GM04504 (cell line): ENCODE measurements around the gene YIF1B.

Experiments used
- DNase-seq: peaks from one replicate; pipeline ENCODE4 v3.0.0-alpha.2; 2012; ENCODE audit warnings: low read depth

YIF1B gene

DNA sequence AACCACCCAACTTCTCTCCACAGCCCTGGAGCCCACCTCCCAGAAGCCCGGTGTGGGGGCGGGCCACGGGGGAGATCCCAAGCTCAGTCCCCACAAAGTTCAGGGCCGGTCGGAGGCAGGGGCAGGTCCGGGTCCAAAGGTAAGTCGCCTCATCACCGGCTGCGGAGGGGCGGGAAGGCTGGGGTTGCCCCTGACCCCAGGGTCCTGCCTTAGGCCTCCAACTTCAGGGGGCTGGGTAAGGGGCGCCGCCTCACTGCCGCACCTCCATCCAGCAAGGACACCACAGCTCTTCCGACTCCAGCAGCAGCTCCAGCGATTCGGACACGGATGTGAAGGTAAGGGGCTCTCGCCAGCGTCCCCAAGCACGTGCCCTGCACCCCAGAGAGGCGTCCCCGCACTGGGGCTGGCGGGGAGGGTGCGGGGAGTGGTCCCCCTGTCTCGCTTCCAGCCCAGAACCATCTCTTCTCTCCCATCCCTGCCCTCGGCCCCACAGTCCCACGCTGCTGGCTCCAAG lies 11.3 kb downstream of the YIF1B start:
- no peak for DNase-seq

DNA sequence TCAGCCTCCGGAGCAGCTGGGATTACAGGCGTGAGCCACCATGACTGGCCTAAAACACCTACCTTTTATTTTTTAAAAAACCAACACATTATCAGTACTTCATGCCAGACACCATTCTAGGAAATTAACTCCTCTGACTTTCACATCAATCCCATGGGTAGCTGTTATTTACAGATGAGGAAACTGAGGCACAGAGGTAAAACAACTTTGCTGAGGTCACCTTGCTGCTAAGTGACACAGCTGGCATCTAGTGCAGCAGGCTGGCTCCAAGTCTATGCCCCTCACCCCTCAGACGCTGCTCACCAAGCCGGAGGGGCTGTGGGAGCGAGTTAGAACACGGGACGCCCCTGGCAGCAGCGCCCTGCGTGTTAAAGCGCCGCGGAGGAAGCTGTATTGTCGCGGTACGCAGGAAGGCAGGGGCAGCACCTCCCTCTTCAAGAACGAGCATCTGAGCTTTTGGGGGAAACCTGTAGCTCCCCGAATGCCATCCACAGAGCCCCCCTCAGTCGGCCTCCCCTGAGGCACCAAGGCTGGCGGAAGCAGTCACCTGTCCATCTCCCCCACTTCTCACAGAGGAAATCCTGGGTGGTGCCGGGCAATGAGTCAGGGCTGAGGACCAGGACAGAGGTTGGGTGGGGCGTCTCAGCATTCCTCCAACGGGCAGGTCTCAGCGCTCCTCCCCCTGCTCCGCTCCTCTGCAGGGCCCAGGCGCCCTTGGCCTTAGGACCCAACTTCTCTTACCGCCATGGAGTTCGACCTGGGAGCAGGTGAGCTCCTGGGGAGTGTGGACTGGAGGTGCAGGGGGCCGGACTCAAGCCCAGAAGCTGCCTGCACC lies 12.0 kb downstream of the YIF1B start, which contains the start of gene C19orf33:
C19orf33 (plus strand) TSS at position 735 of the 835 bp plus-strand sequence; CDS start at position 746, 11 bp downstream.
- DNase-seq = no peak

DNA sequence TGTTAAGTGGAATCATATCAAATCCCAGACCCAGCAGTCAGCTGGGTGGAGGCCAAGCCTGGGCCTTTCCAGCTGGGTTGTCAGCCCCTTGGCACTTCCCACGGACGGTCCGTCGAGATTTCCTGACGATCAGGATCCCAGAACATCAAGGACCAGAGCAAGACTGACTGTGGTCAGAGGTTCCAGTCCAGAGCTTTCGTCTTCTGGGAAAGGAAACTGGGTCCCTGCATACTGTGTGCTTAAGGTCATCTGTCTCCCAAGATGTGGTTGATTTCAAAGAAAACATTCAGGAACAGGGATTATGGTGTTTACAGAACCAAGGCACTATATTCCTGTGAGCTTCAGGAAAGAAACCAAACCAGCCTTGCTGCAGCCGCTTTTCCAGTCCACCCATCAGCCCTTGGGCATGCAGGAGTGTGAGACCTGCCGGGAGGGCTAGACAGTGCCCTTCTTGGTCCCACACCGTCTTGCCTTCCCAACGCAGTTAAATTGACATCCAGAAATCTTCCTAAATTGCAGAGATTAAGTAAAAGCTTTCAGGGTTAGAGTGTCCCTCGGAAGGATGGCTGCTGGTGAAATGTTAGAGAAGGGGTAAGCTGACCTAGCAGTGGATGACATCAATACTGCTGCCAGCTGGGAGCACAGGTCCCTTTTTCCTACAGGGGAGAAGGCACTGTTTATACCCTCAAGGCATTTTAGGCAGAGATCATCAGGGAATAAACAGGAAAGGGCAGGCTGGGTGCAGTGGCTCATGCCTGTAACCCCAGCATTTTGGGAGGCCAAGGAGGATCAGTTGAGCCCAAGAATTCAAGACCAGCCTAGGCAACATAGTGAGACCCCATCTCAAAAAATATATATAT lies 16.7 kb downstream of the YIF1B start:
- no peak for DNase-seq

DNA sequence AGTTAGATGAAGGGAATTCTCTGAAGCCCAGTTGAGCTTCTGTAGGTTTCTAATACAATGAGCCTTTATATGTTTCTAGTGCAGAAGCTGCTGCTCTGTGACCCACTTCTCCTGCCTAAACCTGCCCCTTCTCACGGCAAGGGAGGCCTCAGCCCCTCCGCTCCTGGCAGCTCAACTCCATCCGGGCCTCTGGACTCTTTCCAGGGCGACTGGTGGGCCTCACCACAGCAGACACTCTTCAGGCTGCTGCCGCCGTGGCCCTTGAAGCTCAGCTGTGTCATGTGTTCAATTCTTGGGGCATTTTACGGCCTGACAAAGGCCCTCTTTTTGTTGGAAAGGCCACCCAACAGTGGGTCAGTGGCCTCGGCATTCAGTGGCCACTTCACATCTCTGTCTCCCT lies 21.7 kb downstream of the YIF1B start:
- DNase-seq = no peak

DNA sequence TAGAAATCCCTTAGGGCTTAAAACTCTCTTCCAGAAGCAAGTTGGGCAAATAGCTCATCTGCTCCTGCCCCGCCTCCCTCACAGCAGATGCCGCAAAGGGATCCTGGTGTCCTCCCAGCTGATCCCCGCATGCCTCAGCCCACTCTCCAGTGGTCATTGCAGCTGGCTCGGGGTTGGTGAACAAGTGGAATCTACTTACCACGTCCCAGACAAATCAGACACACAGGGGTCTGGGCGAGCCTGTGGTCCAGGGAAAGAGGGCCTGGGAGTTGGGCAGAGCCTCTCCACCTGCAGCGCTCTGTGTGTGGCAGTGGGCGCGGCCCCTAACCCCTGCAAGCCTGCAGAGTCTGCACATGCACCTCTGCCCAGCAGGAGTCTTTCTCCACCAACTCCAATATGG lies 22.5 kb downstream of the YIF1B start:
- no peak for DNase-seq

DNA sequence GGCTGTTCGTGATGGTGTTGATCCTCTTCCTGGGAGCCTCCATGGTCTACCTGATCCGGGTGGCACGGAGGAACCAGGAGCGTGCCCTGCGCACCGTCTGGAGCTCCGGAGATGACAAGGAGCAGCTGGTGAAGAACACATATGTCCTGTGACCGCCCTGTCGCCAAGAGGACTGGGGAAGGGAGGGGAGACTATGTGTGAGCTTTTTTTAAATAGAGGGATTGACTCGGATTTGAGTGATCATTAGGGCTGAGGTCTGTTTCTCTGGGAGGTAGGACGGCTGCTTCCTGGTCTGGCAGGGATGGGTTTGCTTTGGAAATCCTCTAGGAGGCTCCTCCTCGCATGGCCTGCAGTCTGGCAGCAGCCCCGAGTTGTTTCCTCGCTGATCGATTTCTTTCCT lies 23.9 kb downstream of the YIF1B start:
- no peak for DNase-seq

DNA sequence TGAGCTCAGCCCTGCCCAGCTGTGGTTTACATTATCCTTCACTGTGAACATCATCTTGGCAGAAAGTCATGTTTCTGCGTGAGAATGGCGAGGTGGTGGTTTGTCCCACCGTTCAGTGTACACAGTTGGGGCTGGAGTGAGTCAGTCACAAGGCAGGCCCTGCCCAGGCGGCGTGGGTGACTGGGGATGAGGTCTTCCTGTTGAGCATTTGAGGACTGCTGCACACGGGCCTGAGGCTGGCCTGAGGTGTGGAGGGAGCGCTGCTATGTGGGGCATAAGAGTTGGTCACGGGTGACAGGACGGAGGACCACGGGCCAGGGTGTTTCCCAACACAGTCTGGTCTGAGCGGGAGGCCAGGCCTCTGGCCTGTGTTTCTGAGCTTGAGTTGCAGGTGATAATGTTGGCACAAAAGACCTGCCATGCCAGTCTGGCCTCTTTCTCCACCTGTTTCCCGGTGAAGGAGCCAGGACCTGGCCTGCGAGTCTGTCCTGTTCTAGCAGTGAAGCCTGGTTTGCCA lies 25.1 kb downstream of the YIF1B start:
- DNase-seq = peak; percentile 92

DNA sequence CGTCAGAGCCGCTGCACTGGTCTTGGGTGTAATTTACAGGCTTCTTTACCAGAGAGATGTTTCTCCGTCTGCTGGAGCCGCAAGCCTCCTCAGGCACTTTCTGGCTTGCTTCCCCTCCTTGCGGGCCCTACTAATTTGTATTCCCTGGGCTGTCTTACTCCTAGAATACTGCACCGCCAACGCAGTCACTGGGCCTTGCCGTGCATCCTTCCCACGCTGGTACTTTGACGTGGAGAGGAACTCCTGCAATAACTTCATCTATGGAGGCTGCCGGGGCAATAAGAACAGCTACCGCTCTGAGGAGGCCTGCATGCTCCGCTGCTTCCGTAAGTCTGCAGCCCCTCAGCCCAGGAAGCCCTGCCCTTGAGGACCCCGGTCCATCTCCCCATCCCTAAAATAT lies 25.8 kb downstream of the YIF1B start:
- no peak for DNase-seq

DNA sequence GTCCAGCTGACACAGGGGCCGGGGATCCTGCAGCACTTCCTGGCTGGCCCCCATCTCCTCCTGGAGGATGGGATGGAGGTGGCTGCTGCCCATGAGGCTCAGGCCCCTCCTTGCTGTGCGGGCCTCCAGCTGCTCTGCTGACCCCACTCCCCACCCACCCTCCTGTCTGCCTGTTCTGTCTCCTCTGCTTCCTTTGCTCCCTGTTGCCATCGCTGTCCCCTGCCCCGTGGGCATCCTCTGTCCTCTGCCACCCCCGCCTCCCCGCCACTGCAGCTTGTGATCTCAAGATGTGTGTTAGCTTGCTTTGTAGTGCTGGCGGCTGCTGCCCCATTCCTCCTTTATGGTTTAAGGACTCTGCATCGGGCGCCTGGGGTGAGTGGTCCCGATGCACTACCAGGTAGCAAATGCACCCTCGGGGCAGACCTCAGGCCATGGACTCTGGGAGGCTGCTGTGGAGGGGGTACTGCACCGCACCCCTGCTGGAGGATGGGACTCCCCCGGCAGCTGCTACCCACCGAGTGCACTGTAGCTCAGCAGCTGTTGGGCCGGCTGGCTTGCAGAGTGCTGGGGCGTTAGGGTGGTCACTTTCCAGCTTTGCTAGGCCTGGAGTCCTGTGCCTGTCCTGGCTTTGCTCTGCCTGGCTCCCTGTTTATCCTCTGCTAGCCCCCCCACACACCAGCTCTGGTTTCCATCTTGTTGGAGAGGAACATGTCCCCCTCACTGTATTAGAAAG lies 27.5 kb downstream of the YIF1B start:
- DNase-seq = no peak

DNA sequence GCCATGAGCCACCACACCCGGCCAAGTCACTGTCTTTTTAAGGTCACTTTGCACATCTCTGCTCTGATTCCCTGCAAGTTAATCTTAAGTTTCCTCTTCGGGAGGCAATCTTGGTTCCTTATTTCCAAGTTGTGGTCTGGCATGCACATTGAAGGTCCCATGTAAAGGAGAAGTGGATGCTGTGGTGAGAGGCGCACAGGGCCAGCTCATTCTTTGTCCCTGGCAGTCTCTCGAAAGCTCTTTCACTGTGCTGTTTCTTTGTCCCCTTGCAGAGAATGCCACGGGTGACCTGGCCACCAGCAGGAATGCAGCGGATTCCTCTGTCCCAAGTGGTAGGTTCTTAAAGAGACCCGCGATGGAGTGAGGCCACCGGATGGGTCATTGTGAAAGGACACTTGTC lies 28.1 kb downstream of the YIF1B start:
- DNase-seq = no peak

DNA sequence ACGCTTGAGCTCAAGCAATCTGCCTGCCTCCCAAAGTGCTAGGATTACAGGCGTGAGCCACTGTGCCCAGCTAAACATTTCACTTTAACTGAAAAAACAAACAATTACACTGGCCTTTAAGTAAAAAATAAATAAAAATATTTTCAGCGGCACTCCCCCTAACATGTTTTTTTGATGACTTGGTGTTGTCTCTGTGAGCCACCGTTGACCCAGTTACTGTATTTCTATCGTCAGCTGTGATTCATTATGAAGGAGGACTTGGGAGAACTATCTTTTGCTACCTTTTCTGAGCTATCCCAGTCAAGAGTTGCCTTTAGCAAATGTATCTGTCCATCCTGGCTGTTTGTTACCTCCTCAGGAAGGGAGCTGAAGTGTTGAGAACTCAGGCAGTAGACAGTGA lies 30.2 kb downstream of the YIF1B start:
- DNase-seq = peak; percentile 18

DNA sequence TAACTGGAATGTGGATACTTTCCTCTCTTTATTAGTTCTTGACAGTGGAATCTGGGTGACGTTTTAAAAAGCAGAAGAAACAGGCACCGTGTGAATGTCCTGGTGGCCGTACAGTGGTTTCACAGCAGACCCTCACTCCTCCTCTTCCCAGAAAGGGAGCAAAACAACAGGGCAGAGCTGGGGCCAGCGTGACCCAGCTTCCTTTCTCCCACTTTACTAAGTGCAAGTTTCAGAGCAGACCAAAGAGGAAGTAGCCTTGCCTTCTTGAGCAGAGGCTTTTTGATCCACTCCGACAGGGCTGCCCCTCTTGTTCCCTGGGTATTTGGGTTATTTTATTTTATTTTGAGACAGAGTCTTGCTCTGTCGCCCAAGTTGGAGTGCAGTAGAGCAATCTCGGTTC lies 31.3 kb downstream of the YIF1B start:
- no peak for DNase-seq

DNA sequence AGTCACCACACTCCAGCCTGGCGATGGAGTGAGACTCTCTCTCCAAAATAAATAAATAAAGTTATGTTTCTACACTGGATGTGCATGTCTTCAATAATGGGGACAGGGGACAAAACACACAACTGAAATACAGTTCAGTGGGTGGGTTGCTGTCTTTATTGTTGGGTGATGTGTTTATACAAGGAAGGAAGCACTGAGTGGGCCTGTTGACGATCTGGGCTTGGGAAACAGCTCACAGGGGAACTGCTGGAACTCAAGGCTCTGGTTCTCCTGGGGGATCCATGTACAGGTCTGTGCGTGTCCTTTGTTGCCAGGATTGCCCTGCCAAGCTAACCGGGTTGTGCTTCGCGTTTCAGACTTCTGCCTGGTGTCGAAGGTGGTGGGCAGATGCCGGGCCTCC lies 32.5 kb downstream of the YIF1B start:
- no peak for DNase-seq

DNA sequence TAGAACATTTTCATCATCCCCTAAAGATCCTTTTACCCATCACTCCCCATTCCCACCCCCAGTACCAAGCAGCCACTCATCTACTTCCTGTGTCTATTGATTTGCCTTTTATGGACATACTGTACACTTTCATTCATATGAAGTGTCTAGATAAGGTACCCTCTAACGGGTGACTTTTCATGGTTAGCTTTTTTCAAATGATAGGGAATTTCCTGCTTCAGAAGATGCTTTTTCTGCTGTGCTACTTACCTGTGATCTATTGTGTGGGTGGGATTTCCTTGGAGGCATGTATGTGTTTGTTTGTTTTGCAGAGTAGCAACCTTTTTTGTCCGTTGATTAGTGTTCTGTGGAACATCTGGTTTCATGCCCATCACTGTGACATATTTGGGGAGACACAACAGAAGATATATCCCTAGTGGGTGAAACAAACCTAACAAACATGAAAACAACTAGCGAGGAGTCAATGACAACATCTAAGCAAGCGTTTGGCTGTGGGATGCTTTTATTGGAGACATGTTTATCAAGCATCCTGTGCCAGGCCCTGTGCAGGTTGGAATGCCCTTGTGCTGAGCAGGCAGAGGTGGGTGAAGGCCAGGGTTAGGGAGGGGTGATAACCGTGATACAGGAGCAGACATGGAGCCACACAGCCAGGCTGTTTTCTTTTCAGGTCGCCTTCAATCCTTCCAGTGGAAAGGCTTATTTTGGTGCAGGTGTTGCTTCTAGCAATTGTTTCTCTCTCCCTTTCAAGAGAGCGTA lies 33.8 kb downstream of the YIF1B start:
- DNase-seq = no peak

DNA sequence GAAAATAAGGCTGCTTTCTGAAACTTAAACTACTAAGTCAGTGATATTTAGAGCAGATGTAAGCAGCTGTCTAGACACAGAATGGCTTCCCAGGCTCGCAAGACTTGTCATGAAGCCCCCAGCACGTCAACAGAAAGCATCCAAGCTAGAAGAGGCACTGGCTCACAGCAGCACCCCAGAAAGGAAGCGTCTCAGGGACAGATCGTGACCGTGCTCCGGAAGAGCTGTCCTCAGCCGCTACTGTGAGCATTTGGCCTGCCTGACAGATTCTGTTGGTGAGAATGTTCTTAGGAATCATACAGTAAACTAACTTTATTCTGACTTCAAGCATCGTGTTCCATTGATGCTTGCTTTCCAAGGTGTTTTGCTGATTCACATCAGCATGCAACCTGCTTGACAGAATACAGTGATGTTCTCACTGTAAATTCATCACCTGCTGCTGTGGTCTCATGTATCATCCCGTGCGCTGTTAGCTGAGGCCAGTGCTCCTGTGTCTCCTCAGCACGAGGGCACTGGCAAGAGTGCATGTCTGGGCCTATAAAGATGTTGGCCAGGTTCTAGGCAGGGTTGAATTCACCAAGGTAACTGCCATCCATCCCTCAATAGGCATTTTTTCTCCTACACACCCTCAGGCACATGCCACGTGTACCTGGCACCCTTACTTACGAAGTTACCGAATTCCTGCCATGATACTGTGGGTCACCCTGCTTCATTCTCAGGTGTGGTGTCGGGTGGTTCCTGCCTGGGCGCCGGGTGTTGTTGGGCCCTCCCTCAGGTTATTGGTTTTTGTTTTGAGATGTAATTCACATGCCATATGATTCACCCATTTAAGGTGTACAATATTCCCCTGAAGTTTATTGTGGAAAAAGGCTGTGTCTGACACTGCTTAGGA lies 35.5 kb downstream of the YIF1B start:
- no peak for DNase-seq

DNA sequence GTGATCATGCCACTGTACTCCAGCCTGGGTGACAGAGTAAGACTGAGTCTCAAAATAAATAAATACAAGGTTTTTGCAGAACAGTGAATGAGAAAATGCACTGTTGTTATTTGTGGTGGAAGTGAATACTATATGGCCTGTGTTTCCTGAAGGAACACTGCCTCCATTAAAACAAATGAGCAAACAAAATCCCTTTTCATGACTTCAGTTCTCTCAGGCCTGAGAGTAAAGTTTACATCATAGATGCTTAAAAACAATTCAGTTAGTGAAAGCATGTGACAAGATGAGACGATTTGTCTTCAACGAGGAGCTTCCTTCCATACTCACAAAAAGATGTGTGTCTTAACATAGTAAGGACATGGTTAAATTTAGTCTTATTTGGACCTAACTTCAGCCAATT lies 37.0 kb downstream of the YIF1B start:
- DNase-seq = no peak

DNA sequence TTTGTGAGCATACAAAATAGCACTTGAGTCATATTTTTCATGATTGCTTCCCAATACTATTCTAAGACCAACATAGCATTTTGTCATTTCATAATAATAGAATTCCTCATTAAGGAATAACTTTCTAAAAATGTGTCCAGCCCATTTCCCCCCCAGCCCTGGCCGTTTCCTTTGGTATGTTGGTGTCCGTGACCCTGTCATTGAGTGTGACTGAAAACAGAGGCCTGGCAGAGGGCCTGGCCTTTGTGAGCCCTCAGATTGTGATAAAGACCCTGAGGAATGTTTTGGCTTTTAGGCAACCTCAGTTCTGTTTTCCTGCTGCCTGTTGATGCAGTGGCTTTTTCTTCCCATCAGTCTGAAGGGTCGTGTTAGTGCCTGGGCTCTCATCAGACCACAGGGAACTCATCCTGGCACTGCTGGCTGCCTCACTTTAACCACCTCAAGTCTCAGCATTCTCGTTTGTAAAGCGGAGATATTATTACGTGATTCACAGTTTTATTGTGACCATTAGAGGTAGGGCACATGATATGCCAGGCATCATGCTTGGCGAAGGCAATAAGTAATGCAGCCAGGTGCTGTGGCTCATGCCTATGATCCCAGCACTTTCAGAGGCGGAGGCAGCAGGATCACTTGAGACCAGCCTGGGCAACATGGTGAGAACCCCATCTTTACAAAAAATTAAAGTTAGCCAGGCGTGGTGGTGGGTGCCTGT lies 37.6 kb downstream of the YIF1B start:
- peak; percentile 55 for DNase-seq

DNA sequence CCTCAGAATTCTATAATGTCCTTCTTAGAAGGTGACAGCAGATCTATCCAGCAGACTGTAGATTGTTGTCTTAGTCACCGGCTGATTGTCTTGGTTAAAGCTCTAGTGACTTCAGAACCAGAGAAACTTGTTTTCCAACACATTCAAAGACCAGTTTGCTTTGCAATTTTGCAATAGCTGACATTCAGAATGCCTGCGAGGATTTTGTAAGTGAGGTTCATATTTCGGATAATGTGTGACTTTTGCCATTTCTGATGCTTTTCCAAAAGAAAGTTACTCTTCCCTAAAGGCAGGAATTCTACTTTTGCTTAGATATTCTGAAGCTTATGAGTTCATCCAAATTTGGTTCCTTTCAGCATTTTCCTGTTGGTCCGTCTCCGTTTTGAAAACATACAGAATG lies 38.2 kb downstream of the YIF1B start:
- DNase-seq = no peak

DNA sequence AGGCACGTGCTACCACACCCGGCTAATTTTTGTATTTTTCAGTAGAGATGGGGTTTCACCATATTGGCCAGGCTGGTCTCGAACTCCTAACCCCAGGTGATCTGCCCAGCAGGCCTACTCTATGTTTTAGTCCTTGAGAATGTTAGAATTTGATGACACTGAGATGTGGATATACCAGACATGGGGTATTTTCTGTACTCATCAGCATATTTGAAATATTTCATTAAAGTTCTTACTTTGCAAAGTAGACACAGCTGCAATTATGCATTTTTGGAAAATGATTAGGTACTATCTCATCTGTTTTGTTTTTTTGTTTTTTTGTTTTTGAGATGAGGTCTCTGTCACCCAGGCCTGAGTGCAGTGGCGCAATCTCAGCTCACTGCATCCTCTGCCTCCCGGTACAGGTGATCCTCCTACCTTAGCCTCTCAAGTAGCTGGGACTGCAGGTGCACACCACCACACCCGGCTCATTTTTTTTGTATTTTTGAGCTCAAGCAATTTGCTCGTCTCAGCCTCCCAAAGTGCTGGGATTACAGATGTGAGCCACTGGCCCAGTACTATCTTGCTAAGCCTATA lies 38.7 kb downstream of the YIF1B start:
- DNase-seq = no peak
